BE2C (cell line): Measurements from ENCODE around the gene CTDSP2.
A peak's percentile ranks its signal among the peaks of the same experiment; 100 is the strongest.

Source experiments
- DNase-seq: peaks from one replicate; pipeline ENCODE4 v3.0.0-alpha.2; 2020
- H3K27me3 ChIP-seq: fragments of 250-450 bp; sonication (Bioruptor Pico); 2 replicates; pipeline ENCODE4 v1.5.1; 2020; ENCODE audit warnings: mild to moderate bottlenecking
- H3K36me3 ChIP-seq: fragments of 250-450 bp; sonication (Bioruptor Pico); 2 replicates; pipeline ENCODE4 v1.5.1; 2020; ENCODE audit warnings: mild to moderate bottlenecking
- H3K4me1 ChIP-seq: fragments of 250-450 bp; sonication (Bioruptor Pico); 2 replicates; pipeline ENCODE4 v1.5.1; 2020
- H3K4me3 ChIP-seq: 2 replicates; pipeline ENCODE4 v1.5.1; 2011; ENCODE audit warnings: low read depth, low read length
- H3K9me3 ChIP-seq: fragments of 250-450 bp; sonication (Bioruptor Pico); 2 replicates; pipeline ENCODE4 v1.5.1; 2020
- TF ChIP-seq, protein P1 (sequence below): IDR thresholded peaks from 2 replicates; pipeline ENCODE4 v1.5.1; 2012; ENCODE audit warnings: mild to moderate bottlenecking, low read depth, low read length

CTDSP2 gene

DNA sequence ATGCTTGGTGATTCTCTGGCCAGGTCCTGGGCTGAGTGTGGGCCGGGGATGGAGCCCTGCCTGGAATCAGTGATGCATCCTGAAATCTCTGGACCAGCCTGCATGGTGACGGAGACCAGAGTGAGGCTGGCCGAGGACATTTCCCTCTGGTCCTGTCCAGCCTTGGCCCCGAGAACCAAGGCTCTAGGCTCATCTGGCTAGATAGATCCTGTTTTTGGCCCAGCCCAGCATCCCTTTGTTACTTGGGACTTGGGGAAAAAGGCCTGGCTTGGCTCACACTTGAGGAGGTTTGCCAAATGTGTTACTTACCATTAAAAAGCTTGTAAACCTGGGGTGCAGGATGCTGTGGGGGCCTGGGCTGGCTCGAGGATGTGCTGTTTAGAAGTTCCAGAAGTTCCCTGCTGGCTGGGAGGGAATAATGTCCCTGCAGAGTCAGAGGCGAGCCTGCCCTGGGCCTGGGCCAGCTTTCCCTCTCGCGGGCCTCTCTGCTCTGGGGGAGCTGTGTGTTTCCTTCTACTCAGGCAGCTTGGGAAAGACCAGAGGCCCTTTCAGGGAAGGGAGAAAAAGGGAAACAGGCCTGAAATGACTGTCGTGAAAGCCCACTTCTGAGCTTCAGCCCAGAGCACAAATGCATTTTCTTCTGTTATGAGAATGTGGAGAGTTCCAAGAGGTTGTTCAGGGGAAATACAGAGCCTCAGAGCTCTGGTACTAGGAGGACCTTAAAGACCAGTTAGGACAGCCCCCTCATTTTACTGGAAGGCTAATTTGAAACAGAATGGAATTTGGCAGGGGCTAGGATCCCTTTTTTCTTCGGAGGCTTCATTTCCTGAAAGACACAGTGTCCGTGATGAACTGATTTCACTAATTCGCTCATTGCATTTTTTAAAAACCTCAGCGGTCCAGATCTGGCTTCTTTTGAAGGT, 47.2 kb upstream of the CTDSP2 start:
- DNase-seq = peak; percentile 78
- no peaks in the 10 kb centered on the region for H3K36me3 ChIP-seq
- H3K4me1 ChIP-seq = peaks cover 57% of the 10 kb centered on the region
- H3K27me3 ChIP-seq = no peaks in the 10 kb centered on the region
- H3K9me3 ChIP-seq = no peaks in the 10 kb centered on the region
- TF ChIP-seq, protein P1, sequence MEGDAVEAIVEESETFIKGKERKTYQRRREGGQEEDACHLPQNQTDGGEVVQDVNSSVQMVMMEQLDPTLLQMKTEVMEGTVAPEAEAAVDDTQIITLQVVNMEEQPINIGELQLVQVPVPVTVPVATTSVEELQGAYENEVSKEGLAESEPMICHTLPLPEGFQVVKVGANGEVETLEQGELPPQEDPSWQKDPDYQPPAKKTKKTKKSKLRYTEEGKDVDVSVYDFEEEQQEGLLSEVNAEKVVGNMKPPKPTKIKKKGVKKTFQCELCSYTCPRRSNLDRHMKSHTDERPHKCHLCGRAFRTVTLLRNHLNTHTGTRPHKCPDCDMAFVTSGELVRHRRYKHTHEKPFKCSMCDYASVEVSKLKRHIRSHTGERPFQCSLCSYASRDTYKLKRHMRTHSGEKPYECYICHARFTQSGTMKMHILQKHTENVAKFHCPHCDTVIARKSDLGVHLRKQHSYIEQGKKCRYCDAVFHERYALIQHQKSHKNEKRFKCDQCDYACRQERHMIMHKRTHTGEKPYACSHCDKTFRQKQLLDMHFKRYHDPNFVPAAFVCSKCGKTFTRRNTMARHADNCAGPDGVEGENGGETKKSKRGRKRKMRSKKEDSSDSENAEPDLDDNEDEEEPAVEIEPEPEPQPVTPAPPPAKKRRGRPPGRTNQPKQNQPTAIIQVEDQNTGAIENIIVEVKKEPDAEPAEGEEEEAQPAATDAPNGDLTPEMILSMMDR = no peak
- no peak overlapping the region for H3K4me3 ChIP-seq

DNA sequence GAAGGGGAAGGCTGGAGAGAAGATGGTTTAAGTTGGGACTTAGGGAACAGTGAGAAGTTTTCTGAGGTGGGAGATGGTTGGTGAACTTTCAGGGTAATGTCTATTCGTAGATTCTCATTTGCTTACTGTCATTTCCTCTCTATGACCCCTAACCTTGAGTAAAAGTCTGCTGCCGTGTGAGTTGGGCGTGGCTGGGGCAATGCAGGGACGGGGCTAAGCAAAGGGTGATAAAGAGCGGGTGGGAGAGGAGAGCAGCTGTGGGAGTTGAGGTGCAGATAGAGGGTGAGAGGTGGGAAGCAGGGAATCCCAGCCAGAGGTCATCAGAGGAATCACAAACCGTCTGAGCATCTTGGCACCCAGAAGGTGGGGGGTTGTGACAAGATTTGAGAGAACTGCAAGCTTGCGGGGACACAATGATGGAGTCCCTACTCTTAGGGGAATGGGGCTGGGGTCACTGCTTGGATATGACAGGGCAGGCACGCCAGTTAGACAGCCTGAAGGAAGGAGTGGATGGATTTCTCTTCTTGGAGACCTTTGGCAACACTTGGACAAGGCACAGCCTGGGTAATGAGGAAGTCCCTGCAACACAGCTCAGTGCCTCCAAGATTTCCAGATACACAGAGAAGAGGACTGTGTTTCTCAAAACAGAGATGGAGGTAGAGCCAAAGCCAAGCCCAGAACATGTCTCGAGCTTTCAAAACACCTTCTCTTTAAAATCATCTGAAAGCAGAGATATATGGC, 45.9 kb upstream of the CTDSP2 start:
- Histone ChIP-seq H3K36me3 (no peaks in the 10 kb centered on the region), H3K4me3 (no peak overlapping the region), H3K27me3 (no peaks in the 10 kb centered on the region), H3K9me3 (no peaks in the 10 kb centered on the region), H3K4me1 (peaks cover 67% of the 10 kb centered on the region)
- DNase-seq = no peak
- TF ChIP-seq, protein P1 = no peak

DNA sequence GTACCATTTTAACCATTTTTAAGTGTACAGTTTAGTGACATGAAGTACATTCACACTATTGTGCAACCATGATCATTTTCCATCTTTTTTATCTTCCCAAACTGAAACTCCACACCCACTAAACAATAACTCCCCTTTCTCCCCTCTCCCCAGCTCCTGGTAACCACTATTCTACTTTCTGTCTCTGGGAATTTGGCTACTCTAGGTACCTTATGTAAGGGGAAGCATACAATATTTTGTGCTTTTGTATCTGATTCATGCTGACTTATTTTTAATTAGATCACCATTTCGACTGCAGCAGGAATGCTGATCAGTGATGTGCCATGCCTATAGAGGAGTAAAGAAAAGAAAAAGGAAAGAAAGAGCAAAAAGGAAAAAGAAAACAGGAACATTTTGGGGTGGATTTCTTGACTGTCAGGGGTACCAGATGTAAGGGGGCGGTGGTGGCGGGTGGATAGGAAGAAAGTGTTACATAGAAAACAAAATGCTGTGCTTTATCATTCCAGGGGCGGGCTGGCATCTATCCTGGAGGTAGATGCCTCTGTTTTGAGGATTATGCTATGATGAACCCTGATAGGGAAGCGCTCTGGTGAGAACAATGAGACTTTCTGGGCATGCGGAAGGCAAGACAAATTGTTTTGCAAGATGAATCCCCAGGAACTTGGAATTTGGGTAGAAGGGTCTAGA, 45.2 kb upstream of the CTDSP2 start:
- no peaks in the 10 kb centered on the region for H3K27me3 ChIP-seq
- H3K4me3 ChIP-seq = no peak overlapping the region
- H3K4me1 ChIP-seq = peaks cover 61% of the 10 kb centered on the region
- TF ChIP-seq, protein P1 = no peak
- no peaks in the 10 kb centered on the region for H3K9me3 ChIP-seq
- no peaks in the 10 kb centered on the region for H3K36me3 ChIP-seq
- no peak for DNase-seq

DNA sequence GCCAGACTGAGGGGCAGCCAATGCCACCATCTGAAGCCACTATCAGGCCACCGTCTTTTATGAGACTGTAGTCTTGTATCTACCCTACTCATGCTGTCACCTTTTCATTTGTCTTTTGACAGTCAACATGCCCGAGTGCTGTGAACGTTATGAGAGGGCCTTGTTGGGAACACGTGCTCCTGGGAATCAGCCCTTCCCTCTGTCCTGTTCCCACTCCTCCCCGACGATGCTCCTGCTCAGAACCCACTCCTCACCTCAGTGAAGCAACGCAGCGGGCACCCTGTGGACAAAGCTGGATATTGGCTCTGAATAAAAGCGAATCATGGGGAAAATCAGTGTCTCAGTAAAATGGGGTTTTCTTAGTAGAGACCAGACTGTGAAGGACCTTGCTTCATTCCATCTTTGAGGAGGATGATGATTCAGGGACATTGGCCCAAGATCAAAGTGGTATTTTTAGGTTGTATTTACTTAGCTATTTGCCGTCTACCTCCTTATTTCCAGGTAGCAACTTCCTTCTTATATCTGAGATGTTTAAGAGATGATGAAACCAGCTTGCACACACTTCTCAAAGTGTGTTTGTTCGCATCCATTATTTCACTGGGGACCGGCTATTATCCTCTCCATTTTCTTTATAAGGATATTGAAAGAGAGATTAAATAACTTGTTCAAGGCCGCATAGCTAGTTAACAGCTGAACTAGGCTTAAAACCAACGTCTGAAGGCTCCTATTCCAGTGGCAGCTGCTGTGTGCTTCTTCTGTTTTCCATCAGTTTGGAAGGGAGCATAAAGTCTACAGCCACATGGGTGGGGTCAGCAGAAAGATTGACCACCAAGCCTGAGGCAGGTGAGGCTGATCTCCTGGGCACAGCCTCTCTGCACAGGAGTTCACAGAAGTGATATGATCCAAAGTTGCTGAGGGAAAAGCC, 43.9 kb upstream of the CTDSP2 start:
- Histone ChIP-seq H3K9me3 (no peaks in the 10 kb centered on the region), H3K27me3 (no peaks in the 10 kb centered on the region), H3K4me3 (no peak overlapping the region), H3K4me1 (peaks cover 53% of the 10 kb centered on the region), H3K36me3 (no peaks in the 10 kb centered on the region)
- no peak for DNase-seq
- TF ChIP-seq, protein P1 = no peak

DNA sequence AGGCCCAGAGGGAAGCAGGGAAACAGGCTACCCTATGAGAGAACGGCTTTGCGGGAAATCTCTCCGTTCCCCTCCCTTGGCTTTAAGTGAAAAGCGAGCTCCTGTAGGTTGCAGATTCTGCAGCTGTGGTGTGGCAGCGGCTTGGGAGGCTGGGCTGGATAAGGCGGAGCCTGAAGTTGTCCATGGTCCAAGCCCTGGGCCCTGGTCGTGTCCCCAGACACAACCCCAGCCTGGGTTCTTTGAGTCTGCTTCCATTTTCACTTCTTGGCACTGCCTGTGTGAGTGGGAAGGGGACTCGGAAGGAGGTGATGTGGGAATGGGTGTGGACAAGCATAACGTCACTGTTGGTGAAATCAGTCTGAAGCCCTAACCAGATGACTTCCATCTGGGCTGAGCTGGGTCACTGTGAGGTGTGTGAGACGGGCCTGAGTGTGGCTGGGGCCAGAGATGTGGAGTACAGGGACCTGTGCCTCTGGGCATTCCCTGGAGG, 43.0 kb upstream of the CTDSP2 start:
- Histone ChIP-seq H3K4me3 (no peak overlapping the region), H3K36me3 (no peaks in the 10 kb centered on the region), H3K9me3 (no peaks in the 10 kb centered on the region), H3K4me1 (peaks cover 47% of the 10 kb centered on the region), H3K27me3 (no peaks in the 10 kb centered on the region)
- no peak for DNase-seq
- TF ChIP-seq, protein P1 = no peak
